ENCODE measurements around the gene ARMC3.
"Not testable (repeated sequence)": the region's sequence is repeated elsewhere in the genome, so short reads cannot be mapped to it uniquely, and the experiment has no call there.

ARMC3 gene

GRCh38 chr10:23063045-23063972 lies 135.5 kb downstream of the ARMC3 start:
- DNase-seq (ENCODE audit: low read depth), result no peak
- H3K4me3 ChIP-seq (ENCODE audit: low read depth, low read length), result no peak overlapping the region
- TF ChIP-seq CTCF (IDR thresholded peaks at IDR 0.05; ENCODE audit: control insufficient read depth, extremely low read depth, insufficient read depth), result no peak

GRCh38 chr10:23063973-23064812 lies 136.3 kb downstream of the ARMC3 start:
- DNase-seq (ENCODE audit: low read depth), result no peak
- TF ChIP-seq CTCF (IDR thresholded peaks at IDR 0.05; ENCODE audit: control insufficient read depth, extremely low read depth, insufficient read depth), result no peak
- no peak overlapping the region for H3K4me3 ChIP-seq (ENCODE audit: low read depth, low read length)

- not testable (repeated sequence) for DNase-seq (ENCODE audit: low read depth); H3K4me3 ChIP-seq (ENCODE audit: low read depth, low read length)
Observed at GRCh38 chr10:23064813-23065114, 136.9 kb downstream of the ARMC3 start.

- no peak for TF ChIP-seq CTCF (IDR thresholded peaks at IDR 0.05; ENCODE audit: control insufficient read depth, extremely low read depth, insufficient read depth)
- no peak overlapping the region for H3K4me3 ChIP-seq (ENCODE audit: low read depth, low read length)
- DNase-seq (ENCODE audit: low read depth), result peak; percentile 86
Observed at GRCh38 chr10:23065181-23065948, 137.5 kb downstream of the ARMC3 start.

GRCh38 chr10:23067337-23067736 lies 139.5 kb downstream of the ARMC3 start:
- no peak for TF ChIP-seq CTCF (IDR thresholded peaks at IDR 0.05; ENCODE audit: control insufficient read depth, extremely low read depth, insufficient read depth)
- H3K4me3 ChIP-seq (ENCODE audit: low read depth, low read length), result no peak overlapping the region
- DNase-seq (ENCODE audit: low read depth), result no peak

GRCh38 chr10:23067939-23068775 lies 140.3 kb downstream of the ARMC3 start:
- H3K4me3 ChIP-seq (ENCODE audit: low read depth, low read length), result no peak overlapping the region
- peak; percentile 63 for DNase-seq (ENCODE audit: low read depth)
- peak; percentile 84 for TF ChIP-seq CTCF (IDR thresholded peaks at IDR 0.05; ENCODE audit: control insufficient read depth, extremely low read depth, insufficient read depth)

All from LNCaP clone FGC (cell line).